B cell (primary cell): ENCODE measurements around the gene LRRC32. TPM values are rescaled to one million over a fixed set of nuclear protein-coding genes. Genes with fewer than 3 reads are reported as not detected.

ENCODE experiments used
- ATAC-seq: fragments of 200-7000 bp; cut with Tn5 transposase; one replicate; pipeline ENCODE4 v1.10.0; 2021; ENCODE audit warnings: low read depth, mild to moderate bottlenecking, moderate number of reproducible peaks, moderate library complexity
- CTCF ChIA-PET: fragments of 350-600 bp; sonication (Branson Sonifier 250); formaldehyde crosslinking; loops from one replicate; lab custom pipeline; 2021; ENCODE audit warnings: antibody characterized with exemption, inconsistent platforms; lab: Charles Lee
- POLR2A ChIA-PET: fragments of 350-600 bp; sonication (Branson Sonifier 250); formaldehyde crosslinking; loops from one replicate; lab custom pipeline; 2021; ENCODE audit warnings: antibody characterized with exemption; lab: Charles Lee
- DNase-seq: peaks from one replicate; pipeline ENCODE4 v3.0.0; 2013
- H2AFZ ChIP-seq: 2 replicates; pipeline ENCODE4 v1.6.1; 2012; ENCODE audit warnings: mild to moderate bottlenecking, low read depth, low read length; ENCODE audit not compliant: insufficient read depth, poor library complexity, severe bottlenecking
- H3K27ac ChIP-seq, 2 donors: 1 replicate in 1 of 2; 2 replicates in 1 of 2; pipeline ENCODE4 v1.5.1; 2012 to 2013; ENCODE audit warnings: low read length in 2 of 2, mild to moderate bottlenecking in 2 of 2, moderate library complexity in 1 of 2
- H3K27me3 ChIP-seq, 4 experiments: fragments of 200-600 bp in 1 of 4; sonication (generic) in 1 of 4; replicated peaks in 1 of 4; 1 replicate in 2 of 4; 2 replicates in 2 of 4; pipeline versions ENCODE4 v1.6.1 to v1.7.0; 2013 to 2016; ENCODE audit warnings: low read length in 3 of 4, mild to moderate bottlenecking in 2 of 4, mixed read lengths in 1 of 4, moderate library complexity in 1 of 4; ENCODE audit not compliant: insufficient read depth in 4 of 4, control insufficient read depth in 3 of 4; ENCODE audit errors: control extremely low read depth in 1 of 4
- H3K36me3 ChIP-seq, 2 experiments: replicated peaks in 1 of 2; 1 replicate in 1 of 2; 2 replicates in 1 of 2; pipeline versions ENCODE4 v1.6.1 to v1.7.1; 2013; ENCODE audit warnings: low read length in 1 of 2; ENCODE audit not compliant: insufficient read depth in 2 of 2, control insufficient read depth in 1 of 2; ENCODE audit errors: control extremely low read depth in 1 of 2, extremely low read depth in 1 of 2
- H3K4me1 ChIP-seq, 2 donors: fragments of 200-600 bp in 1 of 2; sonication (generic) in 1 of 2; 1 replicate in 1 of 2; 2 replicates in 1 of 2; pipeline versions ENCODE4 v1.5.1 to v1.6.1; 2013 to 2017; ENCODE audit warnings: low read length in 2 of 2; ENCODE audit not compliant: control insufficient read depth in 2 of 2, insufficient read depth in 2 of 2
- H3K4me2 ChIP-seq: replicated peaks from 2 replicates; pipeline ENCODE3; 2012; ENCODE audit warnings: mild to moderate bottlenecking, low read depth, low read length; ENCODE audit not compliant: poor library complexity, severe bottlenecking
- H3K4me3 ChIP-seq, 5 experiments: fragments of 200-600 bp in 1 of 5; sonication (generic) in 1 of 5; 1 replicate in 3 of 5; 2 replicates in 2 of 5; pipeline versions ENCODE4 v1.5.1 to v1.7.0; 2011 to 2016; ENCODE audit warnings: low read length in 4 of 5, mild to moderate bottlenecking in 4 of 5, low read depth in 2 of 5, control low read depth in 1 of 5, moderate library complexity in 1 of 5; ENCODE audit not compliant: insufficient read depth in 1 of 5; ENCODE audit errors: control extremely low read depth in 1 of 5, extremely low read depth in 1 of 5
- H3K79me2 ChIP-seq: fragments of 200-600 bp; sonication (generic); one replicate; pipeline ENCODE4 v1.6.0; 2016; ENCODE audit warnings: low read length; ENCODE audit not compliant: control insufficient read depth, insufficient read depth
- H3K9ac ChIP-seq: fragments of 200-600 bp; sonication (generic); 2 replicates; pipeline ENCODE4 v1.6.1; 2017; ENCODE audit warnings: mild to moderate bottlenecking, low read length, moderate library complexity
- H3K9me3 ChIP-seq, 3 donors: one replicate each; pipeline versions ENCODE4 v1.6.1 to v1.7.1; 2013; ENCODE audit warnings: low read length in 2 of 3; ENCODE audit not compliant: control insufficient read depth in 2 of 3, insufficient read depth in 1 of 3; ENCODE audit errors: control extremely low read depth in 1 of 3
- H4K20me1 ChIP-seq: 2 replicates; pipeline ENCODE4 v1.6.0; 2012; ENCODE audit warnings: mild to moderate bottlenecking, low read length; ENCODE audit not compliant: insufficient read depth, control insufficient read depth, poor library complexity, severe bottlenecking
- H3K27ac Mint-ChIP-seq: one replicate; pipeline ENCODE4 v1.8.0; 2021; ENCODE audit warnings: mixed read lengths
- H3K27me3 Mint-ChIP-seq: one replicate; pipeline ENCODE4 v1.8.0; 2021; ENCODE audit warnings: mixed read lengths
- H3K4me1 Mint-ChIP-seq: one replicate; pipeline ENCODE4 v1.8.0; 2021; ENCODE audit warnings: mixed read lengths
- H3K4me3 Mint-ChIP-seq: one replicate; pipeline ENCODE4 v1.8.0; 2021; ENCODE audit warnings: mixed read lengths
- H3K9me3 Mint-ChIP-seq: one replicate; pipeline ENCODE4 v1.8.0; 2022; ENCODE audit warnings: mixed read lengths; ENCODE audit not compliant: insufficient read depth
- CTCF ChIP-seq: fragments of 200-600 bp; IDR thresholded peaks from one replicate; pipeline ENCODE4 v1.8.0; 2022; ENCODE audit warnings: antibody characterized with exemption, mild to moderate bottlenecking
- EZH2 ChIP-seq: IDR thresholded peaks from 2 replicates; pipeline ENCODE4 v1.6.1; 2012; ENCODE audit warnings: borderline replicate concordance, low read depth, mild to moderate bottlenecking, moderate library complexity, low read length; ENCODE audit not compliant: insufficient read depth, poor library complexity, severe bottlenecking
- WGBS: methylation state at CpG from one replicate; pipeline ENCODE4 v1.1.5; 2013; ENCODE audit warnings: missing lambda C conversion rate; ENCODE audit not compliant: insufficient coverage; 5-methylcytosine and 5-hydroxymethylcytosine counted together
- intact Hi-C: fragments of 100-400 bp; cut with micrococcal nuclease; formaldehyde crosslinking; loops from one replicate; pipeline ENCODE4 v1.10.0; 2022
- polyA plus RNA-seq: library from polyadenylated mRNA; depleted of rRNA; stranded (reverse); fragments of >200 nt; gene quantifications from 2 replicates; pipeline ENCODE4 v1.2.3, GENCODE V29; 2012
- total RNA-seq, 2 donors: library from RNA; stranded (reverse); fragments of 120-200 nt in 1 of 2; gene quantifications; 1 replicate in 1 of 2; 2 replicates in 1 of 2; pipeline versions ENCODE4 v1.2.3 to v1.2.4, GENCODE V29; 2013 to 2022

The LRRC32 gene
- total and polyA plus RNA-seq, 2 donors (not counting 1 experiment from before 2014, with no cell fraction given): 0.60 to 1.4 TPM

GRCh38 chr11:76624500-76625379 lies 45.8 kb downstream of the LRRC32 start:
- peaks cover 0 to 26% (median 2%) of the 10 kb centered on the region in 4 experiments for H3K27me3 ChIP-seq
- Mint-ChIP-seq H3K4me1 (peaks cover 50% of the 10 kb centered on the region), H3K27ac (peak overlapping the region; percentile 50), H3K9me3 (peaks cover 5% of the 10 kb centered on the region), H3K4me3 (no peak overlapping the region), H3K27me3 (peaks cover 36% of the 10 kb centered on the region)
- H3K27ac ChIP-seq: no peak overlapping the region
- TF ChIP-seq EZH2 (no peak), CTCF (no peak)
- DNase-seq: peak; percentile 15
- H3K4me3 ChIP-seq: no peak overlapping the region
- no peaks in the 10 kb centered on the region for H4K20me1 ChIP-seq
- ATAC-seq: no peak
- ChIA-PET POLR2A (interaction anchor here (0.8 to 1.1 kb wide), 2 partner anchors 14 to 46 kb away, joined by 3 to 4 read pairs; partner anchors contain the start of gene LRRC32), CTCF (interaction anchor here (3.9 kb wide), 1 partner anchor 26 kb away, joined by 20 read pairs; no protein-coding TSS in a partner anchor)
- H3K4me2 ChIP-seq: no peak overlapping the region
- intact Hi-C loops: no loop called here
- peaks cover 0 to 21% (median 8%) of the 10 kb centered on the region in 3 donors for H3K9me3 ChIP-seq
- no peak overlapping the region for H3K9ac ChIP-seq
- H2AFZ ChIP-seq: no peak overlapping the region
- no peaks in the 10 kb centered on the region for H3K36me3 ChIP-seq
- WGBS: 95% methylated on average over 13 of the region's 15 CpGs
- H3K79me2 ChIP-seq: no peaks in the 10 kb centered on the region
- H3K4me1 ChIP-seq: peaks cover 42 to 44% of the 10 kb centered on the region in 2 donors
